IPS-18a (cell line): ENCODE results near the gene ITCH.
"Not testable (repeated sequence)": the region's sequence is repeated elsewhere in the genome, so short reads cannot be mapped to it uniquely, and the experiment has no call there.

Experiments
- H3K27ac ChIP-seq: one replicate; pipeline ENCODE4 v1.5.1; 2013; ENCODE audit warnings: low read length
- H3K27me3 ChIP-seq: one replicate; pipeline ENCODE4 v1.6.1; 2013; ENCODE audit warnings: mild to moderate bottlenecking, low read length; ENCODE audit not compliant: control insufficient read depth, insufficient read depth
- H3K36me3 ChIP-seq: one replicate; pipeline ENCODE4 v1.6.1; 2013; ENCODE audit warnings: low read depth, low read length; ENCODE audit not compliant: control insufficient read depth
- H3K4me1 ChIP-seq: one replicate; pipeline ENCODE4 v1.6.1; 2013; ENCODE audit warnings: low read depth, low read length; ENCODE audit not compliant: control insufficient read depth
- H3K4me3 ChIP-seq: one replicate; pipeline ENCODE4 v1.5.1; 2013; ENCODE audit warnings: low read length
- H3K9ac ChIP-seq: one replicate; pipeline ENCODE4 v1.6.1; 2013; ENCODE audit warnings: mild to moderate bottlenecking, low read length, moderate library complexity
- H3K9me3 ChIP-seq: one replicate; pipeline ENCODE4 v1.6.1; 2013; ENCODE audit warnings: low read depth, low read length; ENCODE audit not compliant: control insufficient read depth

Gene ITCH

DNA sequence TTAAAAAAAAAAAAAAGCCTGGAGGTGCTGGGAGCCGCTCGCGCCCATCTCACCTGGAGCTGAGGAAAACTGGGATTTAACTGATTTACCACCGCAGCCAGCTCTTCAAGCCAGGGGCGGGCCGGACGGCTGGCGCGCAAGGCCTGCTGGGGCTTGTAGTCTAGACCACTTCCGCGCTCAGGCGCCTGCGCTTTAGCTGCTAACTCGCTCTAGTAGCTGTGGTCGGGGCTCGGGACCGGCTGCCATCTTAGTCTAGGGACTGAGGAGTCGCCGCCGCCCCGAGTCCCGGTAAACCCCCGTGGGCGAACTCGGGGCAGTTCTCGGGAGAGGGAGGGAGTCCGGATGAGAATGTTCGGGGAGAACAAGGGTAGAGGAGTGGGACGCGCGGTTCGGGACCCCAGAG lies at the start of gene ITCH:
Gene ITCH, plus strand, starts transcription at position 212 of the 403 bp plus-strand sequence. CDS start 30,539 bp downstream, outside the sequence.
- H3K36me3 ChIP-seq = no peaks in the 10 kb centered on the region
- H3K27ac ChIP-seq = peak within 1 kb of the TSS; percentile 64
- H3K9ac ChIP-seq = peak within 1 kb of the TSS; percentile 88
- H3K9me3 ChIP-seq = no peaks in the 10 kb centered on the region
- H3K4me1 ChIP-seq = peaks cover 16% of the 10 kb centered on the region
- peak within 1 kb of the TSS; percentile 94 for H3K4me3 ChIP-seq
- no peaks in the 10 kb centered on the region for H3K27me3 ChIP-seq

- no peak overlapping the region for H3K27ac ChIP-seq
Measured at GRCh38 chr20:34315236-34315635, 47.8 kb upstream of the ITCH start.

GRCh38 chr20:34316196-34316814 lies 46.8 kb upstream of the ITCH start:
- peaks cover 13% of the 10 kb centered on the region for H3K27me3 ChIP-seq
- no peaks in the 10 kb centered on the region for H3K36me3 ChIP-seq
- no peak overlapping the region for H3K4me3 ChIP-seq
- H3K9me3 ChIP-seq = no peaks in the 10 kb centered on the region
- H3K27ac ChIP-seq = no peak overlapping the region
- H3K4me1 ChIP-seq = peaks cover 20% of the 10 kb centered on the region
- no peak overlapping the region for H3K9ac ChIP-seq

More at GRCh38 chr20:34315236-34315635, 47.8 kb upstream of the ITCH start:
- Histone ChIP-seq H3K27me3 (peaks cover 13% of the 10 kb centered on the region), H3K9ac (no peak overlapping the region), H3K4me3 (no peak overlapping the region), H3K36me3 (no peaks in the 10 kb centered on the region), H3K4me1 (peaks cover 19% of the 10 kb centered on the region), H3K9me3 (no peaks in the 10 kb centered on the region)

DNA sequence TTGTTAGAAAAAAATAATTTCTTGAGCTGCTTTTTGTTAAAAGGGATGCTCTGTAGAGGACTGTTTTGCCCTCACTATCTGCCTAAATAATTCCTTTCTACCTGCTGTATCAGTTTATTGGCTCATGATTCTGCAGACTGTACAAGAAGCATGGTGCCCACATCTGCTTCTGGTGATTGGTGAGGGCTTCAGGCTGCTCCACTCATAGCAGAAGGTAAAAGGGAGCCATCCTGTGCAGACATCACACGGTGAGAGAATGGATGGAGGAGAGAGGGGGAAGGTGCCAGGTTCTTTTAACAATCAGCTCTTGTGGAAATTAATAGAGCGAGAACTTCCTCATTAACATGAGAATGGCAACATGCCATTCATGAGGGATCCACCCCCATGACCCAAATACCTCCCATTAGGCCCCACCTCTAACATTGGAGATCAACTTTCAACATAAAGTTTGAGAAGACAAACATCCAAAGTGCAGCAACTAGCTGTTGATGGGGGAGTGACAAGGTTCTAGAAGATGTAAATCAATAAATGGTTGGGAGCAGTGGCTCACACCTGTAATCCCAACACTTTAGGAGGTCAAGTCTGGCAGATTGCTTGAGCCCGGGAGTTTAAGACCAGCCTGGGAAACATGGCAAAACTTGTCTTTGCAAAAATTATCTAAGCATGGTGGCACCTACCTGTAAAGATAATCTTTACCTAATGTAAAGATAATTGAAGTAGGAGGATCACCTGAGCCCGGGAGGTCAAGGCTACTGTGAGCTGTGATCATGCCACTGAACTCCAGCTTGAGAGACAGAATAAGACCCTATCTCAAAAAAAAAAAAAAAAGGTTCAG lies 44.2 kb upstream of the ITCH start:
- Histone ChIP-seq H3K9ac (no peak overlapping the region), H3K27me3 (no peaks in the 10 kb centered on the region), H3K27ac (no peak overlapping the region), H3K4me1 (peaks cover 25% of the 10 kb centered on the region), H3K36me3 (no peaks in the 10 kb centered on the region), H3K9me3 (no peaks in the 10 kb centered on the region), H3K4me3 (peak overlapping the region; percentile 4)

DNA sequence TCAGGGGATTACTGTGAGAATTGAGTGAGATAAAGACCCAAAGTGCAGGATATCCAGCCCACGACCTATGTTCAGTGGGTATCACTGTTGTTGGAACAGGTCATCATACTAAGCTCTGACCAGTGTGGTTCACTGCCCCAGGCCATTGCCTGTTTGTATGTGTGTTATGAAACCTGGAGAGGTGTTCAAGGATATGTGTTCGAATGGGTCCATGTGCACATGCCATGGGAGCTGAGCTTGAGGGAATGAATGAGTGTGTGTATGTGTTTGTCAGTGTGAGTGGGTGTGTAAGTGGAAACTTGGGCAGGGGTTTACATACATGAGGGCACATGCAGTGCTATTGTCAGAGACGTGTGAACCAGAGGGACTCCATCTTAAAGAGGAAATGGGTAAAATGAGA lies 42.2 kb upstream of the ITCH start:
- Histone ChIP-seq H3K4me3 (no peak overlapping the region), H3K27me3 (no peaks in the 10 kb centered on the region), H3K9ac (no peak overlapping the region), H3K36me3 (no peaks in the 10 kb centered on the region), H3K9me3 (no peaks in the 10 kb centered on the region), H3K27ac (no peak overlapping the region), H3K4me1 (peaks cover 25% of the 10 kb centered on the region)

GRCh38 chr20:34322267-34323105 lies 40.6 kb upstream of the ITCH start:
- Histone ChIP-seq H3K4me3 (no peak overlapping the region), H3K27ac (no peak overlapping the region), H3K36me3 (no peaks in the 10 kb centered on the region), H3K4me1 (peaks cover 25% of the 10 kb centered on the region), H3K9me3 (no peaks in the 10 kb centered on the region), H3K9ac (no peak overlapping the region), H3K27me3 (no peaks in the 10 kb centered on the region)

- H3K27me3 ChIP-seq = no peaks in the 10 kb centered on the region
- H3K4me3 ChIP-seq = no peak overlapping the region
- peaks cover 9% of the 10 kb centered on the region for H3K4me1 ChIP-seq
- H3K36me3 ChIP-seq = no peaks in the 10 kb centered on the region
- H3K9me3 ChIP-seq = no peaks in the 10 kb centered on the region
- H3K27ac ChIP-seq = no peak overlapping the region
- no peak overlapping the region for H3K9ac ChIP-seq
Measured at GRCh38 chr20:34324541-34324940, 38.5 kb upstream of the ITCH start.

- H3K27ac ChIP-seq, H3K9me3 ChIP-seq, H3K4me1 ChIP-seq, H3K4me3 ChIP-seq, H3K27me3 ChIP-seq, H3K9ac ChIP-seq, H3K36me3 ChIP-seq: not testable (repeated sequence)
Measured at GRCh38 chr20:34328207-34328606, 34.9 kb upstream of the ITCH start.

- Histone ChIP-seq H3K9me3 (no peaks in the 10 kb centered on the region), H3K4me3 (no peak overlapping the region), H3K4me1 (no peaks in the 10 kb centered on the region), H3K9ac (no peak overlapping the region), H3K27ac (no peak overlapping the region), H3K36me3 (no peaks in the 10 kb centered on the region), H3K27me3 (no peaks in the 10 kb centered on the region)
Measured at GRCh38 chr20:34328928-34329677, 34.0 kb upstream of the ITCH start.

- H3K27me3 ChIP-seq, H3K36me3 ChIP-seq, H3K9ac ChIP-seq, H3K4me1 ChIP-seq, H3K9me3 ChIP-seq, H3K27ac ChIP-seq, H3K4me3 ChIP-seq: not testable (repeated sequence)
Measured at GRCh38 chr20:34330861-34331544, 32.1 kb upstream of the ITCH start.
